D721Med (cell line): ENCODE data around the gene TPCN1.

Experiments used
- DNase-seq: peaks from one replicate; pipeline ENCODE4 v3.0.0; 2011; ENCODE audit warnings: low spot score; ENCODE audit not compliant: insufficient read length
- FAIRE-seq: peaks from 2 replicates; lab custom pipeline; 2011; peaks lifted over from hg19 to GRCh38; lab: Jason Lieb, UNC
- CTCF ChIP-seq: IDR thresholded peaks from 2 replicates; pipeline ENCODE4 v1.5.1; 2012; ENCODE audit warnings: mild to moderate bottlenecking, control low read depth; ENCODE audit not compliant: insufficient read depth; ENCODE audit errors: missing control alignments

The TPCN1 gene

GRCh38 chr12:113329022-113329790 is 107.9 kb downstream of the TPCN1 start:
- DNase-seq = no peak
- no peak for TF ChIP-seq CTCF
- FAIRE-seq = no peak

- DNase-seq (no peak), FAIRE-seq (no peak)
- no peak for TF ChIP-seq CTCF
These were observed 108.6 kb downstream of the TPCN1 start for GRCh38 chr12:113329791-113330417.

GRCh38 chr12:113330505-113330904 is 109.2 kb downstream of the TPCN1 start:
- TF ChIP-seq CTCF = no peak
- DNase-seq (no peak), FAIRE-seq (no peak)

- FAIRE-seq = no peak
- TF ChIP-seq CTCF = no peak
- DNase-seq = no peak
These were observed 111.6 kb downstream of the TPCN1 start for GRCh38 chr12:113332688-113333417.

- no peak for TF ChIP-seq CTCF
- FAIRE-seq (no peak), DNase-seq (no peak)
These were observed 112.1 kb downstream of the TPCN1 start for GRCh38 chr12:113333418-113333750.

GRCh38 chr12:113333877-113334785 is 112.9 kb downstream of the TPCN1 start:
- TF ChIP-seq CTCF = no peak
- DNase-seq = no peak
- no peak for FAIRE-seq
